Measurements from ENCODE around the gene SLC1A7.

Gene SLC1A7

DNA sequence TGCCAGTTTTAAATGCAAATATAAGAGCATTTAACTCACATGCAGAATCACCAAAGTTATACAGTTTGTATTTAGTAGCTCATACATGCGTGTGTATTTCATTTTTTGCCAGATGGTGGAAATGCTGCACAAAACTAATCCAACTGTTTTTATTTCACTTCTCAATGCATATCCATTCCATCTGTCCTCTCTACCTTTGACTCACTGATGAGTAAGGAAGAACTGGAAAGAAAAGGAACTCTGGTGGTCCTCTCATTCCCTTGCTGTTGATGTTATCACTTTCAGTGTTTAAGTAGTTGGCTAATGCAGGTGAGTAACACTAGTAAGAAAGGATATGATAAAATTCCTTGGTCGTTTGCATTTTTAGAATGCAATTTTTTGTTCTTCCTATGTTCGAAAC, 5.7 kb upstream of the SLC1A7 start:
- no peaks in the 10 kb centered on the region for H4K20me1 ChIP-seq
- H3K9ac ChIP-seq, result no peak overlapping the region
- H3K4me3 ChIP-seq, result no peak overlapping the region
- no peaks in the 10 kb centered on the region for H3K9me3 ChIP-seq (replicated peaks in 1 of 11)
- TF ChIP-seq Cebpa-rat (IDR thresholded peaks at IDR 0.05), result no peak
- H3K27me3 ChIP-seq, result no peaks in the 10 kb centered on the region
- H3K27ac ChIP-seq, result no peak overlapping the region
- peaks cover 0 to 6% (median 0%) of the 10 kb centered on the region in 10 experiments; a peak in 2 of 20 replicates for H3K4me1 ChIP-seq
- H3K4me2 ChIP-seq, result no peak overlapping the region
- no peaks in the 10 kb centered on the region for H3K36me3 ChIP-seq

- H3K9ac ChIP-seq, result no peak overlapping the region
- H3K27ac ChIP-seq, result no peak overlapping the region
- TF ChIP-seq Cebpa-rat (IDR thresholded peaks at IDR 0.05), result 0 out of 22 replicates have a peak, but pooled peaks of 1 of the 11 experiments have one; percentile 30
These were observed 4.7 kb upstream of the SLC1A7 start for GRCh38 chr1:53147174-53147573.

GRCh38 chr1:53145942-53146708, 3.7 kb upstream of the SLC1A7 start:
- no peaks in the 10 kb centered on the region for H3K27me3 ChIP-seq
- H3K9me3 ChIP-seq (replicated peaks in 1 of 11), result no peaks in the 10 kb centered on the region
- no peaks in the 10 kb centered on the region for H3K36me3 ChIP-seq
- no peak overlapping the region for H3K4me3 ChIP-seq
- H3K9ac ChIP-seq, result no peak overlapping the region
- no peak for TF ChIP-seq Cebpa-rat (IDR thresholded peaks at IDR 0.05)
- no peaks in the 10 kb centered on the region for H4K20me1 ChIP-seq
- H3K4me2 ChIP-seq, result no peak overlapping the region
- peaks cover 0 to 6% (median 0%) of the 10 kb centered on the region in 10 experiments; a peak in 2 of 20 replicates for H3K4me1 ChIP-seq
- H3K27ac ChIP-seq, result no peak overlapping the region

More at GRCh38 chr1:53147174-53147573, 4.7 kb upstream of the SLC1A7 start:
- Histone ChIP-seq H4K20me1 (no peaks in the 10 kb centered on the region), H3K9me3 (replicated peaks in 1 of 11) (no peaks in the 10 kb centered on the region), H3K4me1 (peaks cover 0 to 6% (median 0%) of the 10 kb centered on the region in 10 experiments; a peak in 2 of 20 replicates), H3K36me3 (no peaks in the 10 kb centered on the region), H3K27me3 (no peaks in the 10 kb centered on the region), H3K4me2 (peak overlapping the region in 2 of 11 experiments; percentile 2 to 34; a peak in 2 of 22 replicates), H3K4me3 (no peak overlapping the region)

DNA sequence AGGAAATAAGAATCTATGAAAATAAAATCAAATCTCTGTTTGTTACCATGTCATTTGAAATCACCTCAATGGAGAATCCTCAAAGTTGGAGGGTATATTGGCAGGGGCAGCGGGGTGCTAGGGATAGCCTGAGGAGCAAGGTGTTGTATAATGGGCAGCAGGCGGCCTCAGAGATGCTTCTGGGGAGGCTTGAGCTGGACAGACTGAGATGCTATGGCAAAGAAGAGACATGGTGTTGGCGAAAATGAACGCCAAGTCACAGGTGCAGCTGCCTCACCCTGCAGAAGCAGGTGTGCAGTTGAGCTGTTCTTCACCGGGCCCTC, 3.1 kb upstream of the SLC1A7 start:
- H3K27me3 ChIP-seq, result no peaks in the 10 kb centered on the region
- H4K20me1 ChIP-seq, result no peaks in the 10 kb centered on the region
- H3K9ac ChIP-seq, result no peak overlapping the region
- H3K4me1 ChIP-seq, result peaks cover 0 to 6% (median 0%) of the 10 kb centered on the region in 10 experiments; a peak in 2 of 20 replicates
- no peaks in the 10 kb centered on the region for H3K36me3 ChIP-seq
- H3K27ac ChIP-seq, result no peak overlapping the region
- H3K4me2 ChIP-seq, result no peak overlapping the region
- H3K4me3 ChIP-seq, result no peak overlapping the region
- no peak for TF ChIP-seq Cebpa-rat (IDR thresholded peaks at IDR 0.05)
- no peaks in the 10 kb centered on the region for H3K9me3 ChIP-seq (replicated peaks in 1 of 11)

DNA sequence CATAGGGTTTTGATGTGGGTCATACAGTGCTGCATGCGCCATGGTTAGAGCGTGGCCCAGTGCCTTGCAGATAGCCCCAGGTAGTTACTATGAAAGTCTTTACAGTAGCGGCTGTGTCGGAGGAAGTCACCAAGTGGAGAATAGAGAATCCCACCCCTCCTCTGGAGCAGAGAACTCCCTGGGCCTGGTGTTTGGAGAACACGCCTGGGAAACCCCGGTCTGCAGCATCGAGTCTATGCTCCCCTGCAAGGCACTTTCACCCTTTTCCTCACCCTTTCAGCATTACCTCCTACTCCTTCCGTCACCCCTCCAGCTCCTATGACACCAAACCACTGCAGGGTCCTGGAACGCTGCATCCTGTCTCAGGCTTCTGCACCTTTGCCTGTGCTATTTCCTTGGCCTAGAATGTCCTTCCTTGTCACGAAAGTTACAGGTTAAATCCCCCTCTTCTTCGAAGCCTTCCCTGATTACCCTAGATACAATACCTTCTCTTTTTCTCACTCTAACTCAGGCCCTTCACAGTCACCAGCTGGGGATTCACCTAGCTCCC, 2.7 kb upstream of the SLC1A7 start:
- H3K4me2 ChIP-seq, result no peak overlapping the region
- no peak overlapping the region for H3K27ac ChIP-seq
- no peak overlapping the region for H3K9ac ChIP-seq

GRCh38 chr1:53144201-53144600, 1.8 kb upstream of the SLC1A7 start:
- Histone ChIP-seq H3K36me3 (no peaks in the 10 kb centered on the region), H3K4me2 (no peak overlapping the region), H3K9ac (no peak overlapping the region), H3K27ac (no peak overlapping the region), H3K4me3 (no peak overlapping the region), H3K27me3 (no peaks in the 10 kb centered on the region), H3K4me1 (peaks cover 0 to 6% (median 0%) of the 10 kb centered on the region in 10 experiments; a peak in 2 of 20 replicates), H4K20me1 (no peaks in the 10 kb centered on the region), H3K9me3 (replicated peaks in 1 of 11) (no peaks in the 10 kb centered on the region)
- no peak for TF ChIP-seq Cebpa-rat (IDR thresholded peaks at IDR 0.05)

More for the DNA sequence above, 2.7 kb upstream of the SLC1A7 start:
- Histone ChIP-seq H3K4me3 (no peak overlapping the region), H3K4me1 (peaks cover 0 to 6% (median 0%) of the 10 kb centered on the region in 10 experiments; a peak in 2 of 20 replicates), H4K20me1 (no peaks in the 10 kb centered on the region), H3K27me3 (no peaks in the 10 kb centered on the region), H3K36me3 (no peaks in the 10 kb centered on the region), H3K9me3 (replicated peaks in 1 of 11) (no peaks in the 10 kb centered on the region)
- no peak for TF ChIP-seq Cebpa-rat (IDR thresholded peaks at IDR 0.05)

- no peak for TF ChIP-seq Cebpa-rat (IDR thresholded peaks at IDR 0.05)
- peaks cover 0 to under 1% (median 0%) of the 10 kb centered on the region in 11 experiments; a peak in 2 of 22 replicates for H3K9me3 ChIP-seq (replicated peaks in 1 of 11)
- H3K4me1 ChIP-seq, result peaks cover 0 to 6% (median 0%) of the 10 kb centered on the region in 10 experiments; a peak in 2 of 20 replicates
- H3K36me3 ChIP-seq, result no peaks in the 10 kb centered on the region
- no peak overlapping the region for H3K9ac ChIP-seq
- H3K4me2 ChIP-seq, result no peak overlapping the region
- no peak overlapping the region for H3K4me3 ChIP-seq
- no peaks in the 10 kb centered on the region for H4K20me1 ChIP-seq
- H3K27ac ChIP-seq, result no peak overlapping the region
- H3K27me3 ChIP-seq, result no peaks in the 10 kb centered on the region
These were observed 1.1 kb upstream of the SLC1A7 start for GRCh38 chr1:53143527-53143926.

- H3K9me3 ChIP-seq (replicated peaks in 1 of 11), result peaks cover 11 to 19% (median 14%) of the 10 kb centered on the region in 11 experiments
- H3K27ac ChIP-seq, result no peak overlapping the region
- TF ChIP-seq Cebpa-rat (IDR thresholded peaks at IDR 0.05), result no peak
- H4K20me1 ChIP-seq, result no peaks in the 10 kb centered on the region
- no peaks in the 10 kb centered on the region for H3K27me3 ChIP-seq
- no peak overlapping the region for H3K4me2 ChIP-seq
- no peaks in the 10 kb centered on the region for H3K4me1 ChIP-seq
- H3K9ac ChIP-seq, result no peak overlapping the region
- no peak overlapping the region for H3K4me3 ChIP-seq
- peaks cover 0 to 5% (median 0%) of the 10 kb centered on the region in 11 experiments; a peak in 2 of 22 replicates for H3K36me3 ChIP-seq
These were observed 867 bp downstream of the SLC1A7 start for GRCh38 chr1:53141487-53142055.

DNA sequence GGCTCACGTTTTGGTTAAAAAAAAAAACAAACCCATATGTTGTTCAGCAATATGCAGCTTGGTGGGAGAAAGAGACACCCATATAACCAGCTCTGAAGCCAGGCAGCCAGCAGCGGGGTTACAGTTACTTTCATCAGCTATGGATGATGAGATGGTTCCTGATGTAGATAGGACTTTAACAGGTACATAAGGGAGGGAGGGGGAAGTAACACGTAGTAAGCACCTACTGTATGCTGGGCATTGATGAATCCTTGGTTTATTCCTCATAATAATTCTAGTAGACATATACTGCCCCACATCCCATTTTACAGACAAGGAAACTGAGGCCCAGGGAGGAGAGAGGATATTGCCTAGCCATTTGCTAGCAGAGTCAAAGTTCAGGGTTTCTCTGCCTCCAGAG, 2.0 kb downstream of the SLC1A7 start:
- Histone ChIP-seq H3K4me1 (no peaks in the 10 kb centered on the region), H3K4me2 (no peak overlapping the region), H3K9ac (no peak overlapping the region), H3K27me3 (no peaks in the 10 kb centered on the region), H3K4me3 (no peak overlapping the region), H4K20me1 (no peaks in the 10 kb centered on the region), H3K27ac (no peak overlapping the region), H3K36me3 (peaks cover 0 to 5% (median 0%) of the 10 kb centered on the region in 11 experiments; a peak in 2 of 22 replicates), H3K9me3 (replicated peaks in 1 of 11) (peaks cover 11 to 19% (median 14%) of the 10 kb centered on the region in 11 experiments)
- TF ChIP-seq Cebpa-rat (IDR thresholded peaks at IDR 0.05), result no peak
